KBM-7 (cell line): ENCODE data around the gene MAGEB1.

Source experiments
- DNase-seq: peaks from one replicate; pipeline ENCODE4 v3.0.0-alpha.2; 2015
- in situ Hi-C: fragments of 300-500 bp; cut with MboI; formaldehyde crosslinking; loops from 2 replicates; pipeline ENCODE4 v1.14.3; 2020; ENCODE audit warnings: low sequenced_read_pairs, low pct_unique_long_range_greater_than_20kb, mixed read lengths

MAGEB1 gene, protein sequence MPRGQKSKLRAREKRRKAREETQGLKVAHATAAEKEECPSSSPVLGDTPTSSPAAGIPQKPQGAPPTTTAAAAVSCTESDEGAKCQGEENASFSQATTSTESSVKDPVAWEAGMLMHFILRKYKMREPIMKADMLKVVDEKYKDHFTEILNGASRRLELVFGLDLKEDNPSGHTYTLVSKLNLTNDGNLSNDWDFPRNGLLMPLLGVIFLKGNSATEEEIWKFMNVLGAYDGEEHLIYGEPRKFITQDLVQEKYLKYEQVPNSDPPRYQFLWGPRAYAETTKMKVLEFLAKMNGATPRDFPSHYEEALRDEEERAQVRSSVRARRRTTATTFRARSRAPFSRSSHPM

DNA sequence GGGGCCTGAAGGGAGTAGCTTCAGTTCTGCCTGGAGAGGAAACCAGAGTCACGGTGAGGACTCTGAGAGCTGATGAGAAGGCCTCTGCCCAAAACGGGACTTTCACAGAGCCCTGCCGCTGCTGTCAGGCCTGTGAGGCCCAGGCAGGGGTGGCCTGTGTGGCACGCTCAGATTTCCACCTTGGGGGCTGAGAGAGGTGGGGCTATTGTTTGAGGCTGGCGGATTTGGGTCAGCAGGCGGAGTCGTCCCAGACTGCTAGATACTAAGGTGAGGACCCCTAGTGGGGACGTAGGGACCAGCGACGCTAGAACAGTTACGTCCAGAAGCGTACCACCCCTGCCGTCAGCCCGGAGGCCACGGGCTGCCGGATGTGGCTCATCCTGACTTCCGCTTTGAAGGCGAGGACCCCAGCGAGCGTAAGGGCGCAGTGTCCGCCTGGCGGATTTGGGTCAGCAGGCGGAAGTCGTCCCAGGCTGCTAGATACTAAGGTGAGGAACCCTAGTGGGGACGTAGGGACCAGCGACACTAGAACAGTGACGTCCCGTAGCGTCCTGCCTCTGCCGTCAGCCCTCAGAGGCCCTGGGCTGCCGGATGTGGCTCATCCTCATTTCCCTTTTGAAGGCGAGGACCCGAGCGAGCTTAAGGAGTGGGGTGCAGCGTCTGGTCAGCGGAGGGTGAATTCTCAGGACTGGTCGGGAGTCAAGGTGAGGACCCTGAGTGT is at the start of gene MAGEB1:
MAGEB1 (plus strand) TSS at position 378 of the 721 bp plus-strand sequence. CDS start 3,348 bp downstream, outside the sequence.
- in situ Hi-C loops, result no loop called here
- no peak for DNase-seq

DNA sequence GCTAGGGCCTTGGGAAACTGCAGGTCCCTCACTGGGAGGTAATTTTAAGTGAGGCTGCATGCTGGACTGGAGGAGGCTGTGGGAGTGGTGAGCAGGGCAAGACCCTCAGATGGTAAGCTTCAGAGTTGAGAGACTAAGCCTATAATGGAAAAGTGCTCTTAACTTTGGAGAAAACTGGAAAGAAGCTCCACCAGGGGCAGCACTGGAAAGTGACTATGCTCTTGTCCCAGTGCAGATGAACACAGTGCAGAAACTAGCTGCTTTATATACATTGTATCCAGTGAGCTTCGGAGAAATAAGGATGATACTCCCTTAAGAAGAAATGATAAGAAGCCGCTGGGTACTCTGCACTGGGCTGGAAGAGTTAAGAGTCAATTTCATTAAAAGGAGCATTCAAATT is 34.8 kb upstream of the MAGEB1 start:
- in situ Hi-C loops, result no loop called here
- no peak for DNase-seq

DNA sequence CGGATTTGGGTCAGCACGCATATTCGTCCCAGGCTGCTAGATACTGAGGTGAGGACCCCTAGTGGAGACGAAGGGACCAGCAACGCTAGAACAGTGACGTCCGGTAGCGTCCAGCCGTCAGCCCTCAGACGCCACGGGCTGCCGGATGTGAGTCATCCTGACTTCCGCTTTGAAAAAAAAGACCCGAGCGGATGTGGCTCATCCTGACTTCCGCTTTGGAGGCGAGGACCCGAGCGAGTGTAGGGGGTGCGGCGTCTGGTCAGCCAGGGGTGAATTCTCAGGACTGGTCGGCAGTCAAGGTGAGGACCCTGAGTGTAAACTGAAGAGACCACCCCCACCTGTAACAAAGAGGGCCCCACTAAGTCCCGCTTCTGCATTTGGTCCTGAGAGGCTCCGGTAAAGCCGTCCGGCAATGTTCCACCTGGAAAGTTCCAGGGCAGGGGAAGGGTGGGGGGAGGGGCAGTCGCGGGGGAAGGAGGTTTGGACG is 31.5 kb upstream of the MAGEB1 start, which contains the start of gene MAGEB2:
MAGEB2 (plus strand) TSS at position 207 of the 487 bp plus-strand sequence. CDS start 3,018 bp downstream, outside the sequence.
- DNase-seq, result no peak
- in situ Hi-C loops, result no loop called here

DNA sequence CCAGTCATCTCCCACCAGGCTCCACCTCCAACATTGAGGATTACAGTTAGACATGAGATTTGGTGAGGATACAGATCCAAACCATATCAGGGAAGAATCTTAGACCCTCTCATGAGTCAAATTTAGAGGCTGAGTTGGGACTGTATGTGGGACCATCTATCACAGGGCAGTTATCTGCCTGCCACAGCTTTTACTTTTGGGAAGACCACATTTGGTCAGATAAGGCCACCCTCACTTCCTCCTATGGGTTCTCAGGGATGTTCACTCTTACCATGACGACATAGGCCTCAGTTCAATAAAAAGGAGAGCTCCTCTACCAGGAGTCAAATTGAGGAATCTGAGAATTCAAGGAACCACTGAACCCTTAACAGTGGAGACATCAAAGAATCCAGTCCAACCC is 29.5 kb upstream of the MAGEB1 start:
- no peak for DNase-seq

DNA sequence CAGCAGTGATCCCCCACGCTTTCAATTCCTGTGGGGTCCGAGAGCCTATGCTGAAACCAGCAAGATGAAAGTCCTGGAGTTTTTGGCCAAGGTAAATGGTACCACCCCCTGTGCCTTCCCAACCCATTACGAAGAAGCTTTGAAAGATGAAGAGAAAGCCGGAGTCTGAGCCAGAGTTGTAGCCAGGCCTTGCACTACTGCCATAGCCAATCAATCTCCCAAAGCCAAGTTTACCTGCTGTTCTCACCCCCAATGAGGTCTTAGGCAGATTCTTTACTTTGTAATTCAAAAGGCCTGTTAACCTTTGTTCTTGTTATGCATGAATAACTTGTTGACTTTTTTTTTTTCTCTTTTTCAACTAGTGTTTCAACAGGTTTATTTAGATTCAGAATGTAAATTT is 27.6 kb upstream of the MAGEB1 start:
- no peak for DNase-seq
- in situ Hi-C loops, result no loop called here

More for the DNA sequence above, 29.5 kb upstream of the MAGEB1 start:
- in situ Hi-C loops, result no loop called here

DNA sequence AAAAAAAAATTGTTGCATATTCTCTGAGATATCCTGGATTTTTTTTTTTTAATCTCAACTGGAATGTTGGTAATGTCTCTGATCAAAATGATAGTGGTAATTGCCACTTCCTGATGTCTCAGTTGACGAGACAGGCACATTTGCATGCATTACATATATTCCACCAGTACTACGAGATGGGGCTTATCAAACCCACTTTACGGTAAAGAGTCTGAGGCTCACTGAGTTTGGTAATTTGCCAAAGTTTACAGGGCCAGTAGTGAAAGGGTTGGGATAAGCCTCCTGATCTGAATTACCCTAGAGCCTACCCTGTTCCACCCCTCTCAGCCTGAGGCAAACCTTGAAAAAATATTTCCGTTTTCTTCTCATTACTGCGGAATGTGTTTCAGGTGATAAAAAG is 26.3 kb upstream of the MAGEB1 start:
- in situ Hi-C loops, result no loop called here
- no peak for DNase-seq

DNA sequence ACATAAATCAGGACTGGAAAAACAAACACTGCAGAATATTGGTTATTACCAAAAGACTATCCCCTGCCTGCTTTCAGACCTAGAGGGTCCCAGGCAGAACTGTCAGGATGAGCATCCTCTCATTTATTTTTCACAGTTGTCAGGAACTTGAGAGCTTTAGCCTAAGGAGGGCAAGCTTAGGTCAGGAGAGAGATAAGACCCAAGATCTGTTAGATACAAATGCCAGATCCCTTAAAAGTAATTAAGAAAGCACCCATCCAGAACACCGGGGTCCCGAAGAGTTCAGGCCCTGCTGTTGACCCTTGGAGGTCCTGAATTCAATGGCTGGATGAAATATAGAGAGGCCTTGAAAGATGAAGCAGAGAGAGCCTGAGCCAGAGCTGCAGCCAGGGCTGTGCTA is 22.4 kb upstream of the MAGEB1 start:
- in situ Hi-C loops, result no loop called here
- DNase-seq, result no peak

DNA sequence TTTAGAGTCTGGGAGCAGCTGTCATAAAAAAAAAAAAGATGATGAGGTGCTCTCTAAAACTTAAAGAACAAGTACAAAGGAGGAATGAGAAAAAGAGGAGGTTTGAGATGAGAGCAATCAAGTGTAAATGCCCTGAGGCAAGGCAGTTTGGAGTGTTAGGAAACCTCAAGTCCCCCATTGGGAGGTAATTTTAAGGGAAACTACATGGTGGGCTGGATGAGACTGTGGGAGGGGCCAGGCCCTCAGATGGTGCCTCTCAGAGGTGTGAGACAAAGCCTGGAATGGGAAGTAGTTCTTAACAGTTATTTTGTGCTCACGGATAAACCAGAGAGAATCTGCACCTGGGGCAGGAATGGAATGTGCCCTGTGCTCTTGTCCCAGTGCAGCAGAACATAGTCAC is 18.4 kb upstream of the MAGEB1 start:
- no peak for DNase-seq
- in situ Hi-C loops, result no loop called here

DNA sequence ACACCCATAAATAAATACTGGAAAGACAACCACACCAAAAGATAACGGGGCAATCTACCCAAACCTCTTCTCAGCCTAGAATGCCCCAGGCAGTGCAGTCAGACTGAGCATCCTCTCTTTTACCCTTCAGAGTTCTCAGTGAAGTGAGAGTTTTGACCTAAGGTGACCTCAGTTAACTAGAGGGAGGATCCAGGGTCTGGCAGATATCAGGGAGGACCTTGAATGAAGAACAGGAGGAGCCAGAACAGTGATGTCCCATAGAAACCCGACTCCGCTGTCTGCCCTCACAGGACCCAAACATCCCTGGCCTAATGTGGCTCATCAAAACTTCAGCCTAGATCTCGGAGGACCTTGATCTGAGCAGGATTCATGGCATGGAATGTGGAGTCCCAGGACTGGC is 16.6 kb upstream of the MAGEB1 start, which contains the start of gene MAGEB3:
MAGEB3 (plus strand) TSS at position 263 of the 400 bp plus-strand sequence. CDS start 5,268 bp downstream, outside the sequence.
- DNase-seq, result no peak
- in situ Hi-C loops, result no loop called here

DNA sequence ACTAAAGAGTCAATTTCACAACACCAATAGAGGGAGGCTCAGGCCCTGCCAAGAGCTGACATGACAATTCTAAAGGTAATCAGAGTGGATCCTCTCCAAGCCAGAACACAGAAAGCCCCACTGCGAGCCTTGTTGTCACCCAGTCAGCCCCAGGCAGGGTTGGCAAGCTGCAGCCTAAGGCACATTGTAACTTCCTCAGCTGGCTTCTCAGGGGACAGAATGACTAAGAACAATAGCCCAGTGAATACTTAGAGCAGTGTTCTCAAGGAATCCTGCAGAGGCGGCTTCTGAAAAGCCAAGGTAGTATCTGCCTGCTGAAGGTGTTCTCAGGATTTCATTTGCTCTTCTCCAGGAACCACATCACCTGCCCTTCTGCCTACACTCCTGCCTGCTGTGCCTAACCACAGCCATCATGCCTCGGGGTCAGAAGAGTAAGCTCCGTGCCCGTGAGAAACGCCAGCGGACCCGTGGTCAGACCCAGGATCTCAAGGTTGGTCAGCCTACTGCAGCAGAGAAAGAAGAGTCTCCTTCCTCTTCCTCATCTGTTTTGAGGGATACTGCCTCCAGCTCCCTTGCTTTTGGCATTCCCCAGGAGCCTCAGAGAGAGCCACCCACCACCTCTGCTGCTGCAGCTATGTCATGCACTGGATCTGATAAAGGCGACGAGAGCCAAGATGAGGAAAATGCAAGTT is 5.1 kb upstream of the MAGEB1 start, which contains the start of gene MAGEB4:
MAGEB4 (plus strand) TSS at position 277 of the 692 bp plus-strand sequence; CDS start at position 413, 136 bp downstream.
- in situ Hi-C loops, result no loop called here
- DNase-seq, result no peak

DNA sequence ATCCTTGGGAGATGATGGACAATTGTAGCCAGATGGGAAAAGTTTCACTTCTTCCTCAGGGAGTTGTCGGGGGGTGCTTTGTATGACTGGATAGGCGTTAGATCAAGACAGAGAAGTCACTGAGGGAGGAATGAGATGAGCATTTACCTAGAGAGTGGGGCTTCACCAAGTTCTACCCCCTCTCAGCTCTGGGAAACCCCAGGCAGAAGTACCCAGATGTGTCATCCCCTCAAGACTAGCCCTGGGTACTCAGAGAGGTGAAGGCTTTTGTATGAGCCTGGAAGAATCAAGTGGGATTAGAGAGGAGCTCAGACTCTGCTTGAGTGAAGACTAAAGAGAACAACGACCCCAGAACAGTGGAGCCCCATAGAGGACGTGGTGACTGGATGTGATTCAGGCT is 1.9 kb downstream of the MAGEB1 start:
- no peak for DNase-seq
- in situ Hi-C loops, result no loop called here

DNA sequence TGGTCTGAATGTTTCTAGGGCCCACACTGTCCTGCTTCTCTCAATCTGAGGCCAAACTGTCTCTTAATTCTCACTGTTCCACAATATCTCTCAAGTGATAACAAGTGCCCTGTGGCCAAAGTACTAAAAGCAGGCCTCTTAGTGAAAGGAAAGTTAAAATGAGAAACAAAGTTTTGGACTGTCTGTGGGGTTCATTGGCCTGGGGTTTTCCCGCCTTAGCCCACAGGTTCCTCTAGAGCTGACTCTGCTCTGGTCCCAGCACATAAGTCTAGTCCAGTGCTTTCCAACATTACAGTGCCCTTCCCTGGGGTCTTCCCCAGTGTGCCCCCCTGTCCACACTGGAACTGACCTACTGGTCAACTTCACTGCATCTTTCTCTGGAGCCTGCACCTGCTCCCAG is 6.3 kb downstream of the MAGEB1 start:
- no peak for DNase-seq
- in situ Hi-C loops, result no loop called here

DNA sequence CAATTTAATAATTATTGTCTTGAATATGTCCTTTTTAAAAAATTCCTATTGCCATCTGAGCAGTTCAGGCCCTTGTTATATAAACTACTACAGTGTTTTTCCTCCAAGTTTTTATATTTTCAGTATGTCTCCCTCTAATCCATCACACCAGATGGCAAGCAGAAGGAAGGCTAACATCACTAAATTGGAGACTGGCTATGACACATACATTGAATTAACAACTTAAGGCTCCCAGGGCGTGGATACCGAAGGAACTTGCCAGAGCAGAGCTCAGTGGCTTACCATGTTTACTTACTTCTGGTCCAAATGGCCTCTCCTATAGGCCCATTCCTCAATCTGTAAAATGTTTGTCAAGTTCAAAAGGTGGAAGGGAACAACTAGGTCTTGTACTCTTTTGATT is 13.0 kb downstream of the MAGEB1 start:
- in situ Hi-C loops, result no loop called here
- DNase-seq, result no peak

DNA sequence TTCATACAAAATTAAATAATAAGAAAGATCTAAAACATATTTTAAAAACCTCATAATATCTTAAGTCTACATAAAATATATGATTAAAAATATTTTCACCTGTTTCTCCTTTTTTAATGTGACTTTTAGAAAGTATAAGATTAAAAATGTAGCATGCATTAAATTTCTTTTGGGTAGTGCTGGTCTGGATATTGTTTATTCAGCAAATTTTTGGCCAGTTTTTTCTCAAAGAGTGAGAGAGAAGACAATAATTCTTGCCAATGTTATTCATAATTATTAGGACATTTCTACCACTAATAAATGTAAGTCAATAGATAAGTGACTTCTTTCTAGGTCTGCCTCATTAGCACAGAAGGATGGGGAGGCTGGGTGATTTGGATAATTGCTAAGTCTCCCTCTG is 14.1 kb downstream of the MAGEB1 start:
- in situ Hi-C loops, result no loop called here

DNA sequence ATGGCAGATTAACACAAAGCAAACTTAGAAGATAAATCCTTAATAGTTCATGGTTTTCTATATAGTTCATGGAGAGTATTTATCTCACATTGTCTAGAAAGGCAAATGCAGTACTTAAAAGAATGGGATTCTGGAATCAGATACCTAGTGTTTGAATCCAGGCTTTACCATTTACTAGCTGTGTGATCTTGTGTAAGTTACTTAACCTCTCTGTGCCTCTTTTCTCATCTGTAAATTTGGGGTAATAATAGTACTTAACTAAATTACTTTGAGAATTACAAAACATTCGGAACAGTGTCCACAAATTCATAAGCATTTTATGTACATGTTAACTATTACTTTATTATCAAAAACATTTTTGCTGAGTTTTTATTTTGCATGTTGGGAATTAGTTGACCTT is 15.8 kb downstream of the MAGEB1 start:
- in situ Hi-C loops, result no loop called here
- no peak for DNase-seq

More for the DNA sequence above, 14.1 kb downstream of the MAGEB1 start:
- DNase-seq, result no peak

DNA sequence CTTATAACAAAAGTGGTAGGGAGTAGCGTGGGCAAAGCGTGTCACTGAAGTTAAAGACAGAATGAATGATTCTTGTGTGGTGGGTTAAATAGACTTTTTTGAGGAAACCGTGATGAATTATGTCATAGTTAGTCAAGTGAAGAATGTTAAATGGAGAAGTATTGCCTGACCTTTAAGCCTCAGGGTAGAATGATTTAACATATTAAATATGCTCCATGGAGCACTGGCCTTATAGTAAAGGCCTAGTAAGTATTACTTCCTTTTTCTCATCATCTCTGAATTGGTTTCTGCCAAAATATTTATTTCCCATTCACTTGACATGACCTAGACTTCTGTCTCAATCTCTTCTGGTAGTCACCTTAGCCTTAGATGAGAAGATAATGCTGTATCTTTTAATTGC is 23.7 kb downstream of the MAGEB1 start:
- in situ Hi-C loops, result no loop called here
- DNase-seq, result no peak

DNA sequence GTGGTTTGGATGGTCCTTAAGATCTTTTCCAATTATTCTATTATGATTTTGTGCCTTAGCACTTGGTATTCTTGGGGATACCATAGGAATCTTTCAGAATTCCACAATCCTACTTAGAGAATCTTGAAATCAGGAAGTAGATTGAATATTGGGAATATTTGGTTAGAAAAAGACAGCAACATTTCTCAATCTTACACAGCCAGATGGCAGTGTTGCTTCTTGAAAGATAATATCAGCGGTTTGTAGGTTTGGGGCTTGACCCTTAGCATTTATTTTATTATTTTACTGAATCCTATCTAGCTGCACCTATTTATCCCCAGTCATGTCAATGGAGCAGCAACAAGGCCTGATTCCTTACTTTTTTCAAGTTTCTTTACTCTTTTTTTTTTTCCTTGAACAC is 28.6 kb downstream of the MAGEB1 start:
- DNase-seq, result peak; percentile 17
- in situ Hi-C loops, result no loop called here

DNA sequence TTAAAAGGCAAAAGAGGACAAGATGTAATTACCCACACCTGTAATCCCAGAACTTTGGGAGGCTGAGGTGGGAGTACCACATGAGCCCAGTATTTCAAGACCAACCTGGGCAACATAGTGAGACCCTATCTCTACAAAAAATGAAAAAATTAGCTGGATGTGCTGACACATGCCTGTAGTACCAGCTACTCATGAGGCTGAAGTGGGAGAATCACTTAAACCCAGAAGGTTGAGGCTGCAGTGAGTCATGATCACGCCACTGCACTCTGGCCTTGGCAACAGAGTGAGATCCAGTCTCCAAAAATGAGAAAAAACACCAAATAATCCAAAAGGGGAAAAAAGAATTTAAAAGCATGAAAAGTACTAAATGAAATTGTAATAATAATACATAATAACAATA is 31.4 kb downstream of the MAGEB1 start:
- in situ Hi-C loops, result no loop called here
- no peak for DNase-seq

DNA sequence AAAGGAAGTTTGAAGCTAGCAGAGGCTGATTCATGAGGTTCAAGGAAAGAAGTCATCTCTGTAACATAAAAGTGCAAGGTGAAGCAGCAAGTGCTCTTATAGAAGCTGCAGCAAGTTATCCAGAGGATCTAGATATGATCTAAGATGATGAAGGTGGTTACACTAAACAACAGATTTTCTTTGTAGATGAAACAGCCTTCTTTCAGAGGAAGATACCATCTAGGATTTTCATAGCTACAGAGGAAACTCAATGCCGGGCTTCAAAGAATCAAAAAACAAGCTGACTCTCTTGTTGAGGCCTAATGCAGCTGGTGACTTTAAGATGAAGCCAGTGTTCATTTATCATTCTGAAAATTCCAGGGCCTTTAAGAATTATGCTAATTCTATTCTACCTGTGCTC is 33.5 kb downstream of the MAGEB1 start:
- in situ Hi-C loops, result no loop called here
- no peak for DNase-seq

DNA sequence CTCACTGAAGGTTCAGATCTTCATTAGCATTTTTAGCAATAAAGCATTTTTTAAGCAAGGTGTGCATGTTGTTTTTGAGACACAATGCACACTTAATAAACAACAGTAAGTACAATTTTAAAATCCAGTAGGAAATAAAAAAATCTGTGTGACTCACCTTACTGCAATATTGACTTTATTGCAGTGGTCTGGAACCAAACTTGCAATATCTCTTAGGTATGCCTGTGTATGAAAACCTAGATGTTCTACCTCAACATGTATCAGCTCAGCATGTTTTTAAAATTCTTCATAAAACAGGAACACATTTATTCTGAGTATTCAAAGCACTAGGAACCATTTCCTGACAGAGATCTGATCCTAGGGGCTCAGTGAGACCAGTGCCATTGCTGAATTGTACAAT is 35.6 kb downstream of the MAGEB1 start:
- in situ Hi-C loops, result no loop called here
- no peak for DNase-seq
